OCI-LY1 (cell line): ENCODE measurements around the gene PTPRD.
"Not testable (repeated sequence)": the region's sequence is repeated elsewhere in the genome, so short reads cannot be mapped to it uniquely, and the experiment has no call there.

Experiments used
- H2AFZ ChIP-seq: fragments of 200-600 bp; sonication (generic), shearing (Covaris generic); 2 replicates; pipeline ENCODE4 v1.6.0; 2014; ENCODE audit warnings: antibody characterized with exemption, mild to moderate bottlenecking, low read length
- H3F3A ChIP-seq: fragments of 200-600 bp; sonication (generic), shearing (Covaris generic); 2 replicates; pipeline ENCODE4 v1.6.0; 2014; ENCODE audit warnings: mild to moderate bottlenecking, antibody characterized with exemption, low read length, moderate library complexity; ENCODE audit not compliant: insufficient read depth
- H3K27ac ChIP-seq: fragments of 200-600 bp; sonication (generic); 2 replicates; pipeline ENCODE4 v1.5.1; 2014; ENCODE audit warnings: low read length, mixed run types, mild to moderate bottlenecking, low read depth; ENCODE audit not compliant: poor library complexity, severe bottlenecking
- H3K27me3 ChIP-seq: fragments of 200-600 bp; sonication (generic); 2 replicates; pipeline ENCODE4 v1.6.0; 2014; ENCODE audit warnings: antibody characterized with exemption, mild to moderate bottlenecking, low read length, moderate library complexity; ENCODE audit not compliant: insufficient read depth
- H3K36me3 ChIP-seq: fragments of 200-600 bp; sonication (generic); 2 replicates; pipeline ENCODE4 v1.6.1; 2014; ENCODE audit warnings: mild to moderate bottlenecking, antibody characterized with exemption, low read length, moderate library complexity, mixed read lengths; ENCODE audit not compliant: insufficient read depth
- H3K4me1 ChIP-seq: fragments of 200-600 bp; sonication (generic); 2 replicates; pipeline ENCODE4 v1.5.1; 2014; ENCODE audit warnings: mild to moderate bottlenecking, low read length, moderate library complexity; ENCODE audit not compliant: insufficient read depth, severe bottlenecking
- H3K4me2 ChIP-seq: fragments of 200-600 bp; sonication (generic), shearing (Covaris generic); 2 replicates; pipeline ENCODE4 v1.6.1; 2014; ENCODE audit warnings: low read length
- H3K4me3 ChIP-seq: fragments of 200-600 bp; sonication (generic); 2 replicates; pipeline ENCODE4 v1.5.1; 2014; ENCODE audit warnings: low read length, low read depth, mild to moderate bottlenecking, mixed read lengths; ENCODE audit not compliant: poor library complexity, severe bottlenecking
- H3K79me2 ChIP-seq: fragments of 200-600 bp; shearing (Covaris generic); 2 replicates; pipeline ENCODE4 v1.6.1; 2016; ENCODE audit warnings: mixed run types, low read length, mixed read lengths; ENCODE audit not compliant: insufficient read depth
- H3K9ac ChIP-seq: fragments of 200-600 bp; sonication (generic), shearing (Covaris generic); 2 replicates; pipeline ENCODE4 v1.6.1; 2014; ENCODE audit warnings: mild to moderate bottlenecking, low read length, mixed read lengths
- H3K9me2 ChIP-seq: fragments of 200-600 bp; sonication (generic), shearing (Covaris generic); 2 replicates; pipeline ENCODE4 v1.6.1; 2014; ENCODE audit warnings: low read depth, mild to moderate bottlenecking, low read length, mixed read lengths
- H3K9me3 ChIP-seq: fragments of 200-600 bp; shearing (Covaris generic); 2 replicates; pipeline ENCODE4 v1.6.1; 2014; ENCODE audit warnings: low read length, mixed read lengths
- H4K20me1 ChIP-seq: fragments of 200-600 bp; sonication (generic), shearing (Covaris generic); 2 replicates; pipeline ENCODE4 v1.6.0; 2016; ENCODE audit warnings: mild to moderate bottlenecking, low read length; ENCODE audit not compliant: insufficient read depth
- CTCF ChIP-seq: fragments of 200-600 bp; sonication (generic), shearing (Covaris generic); IDR thresholded peaks from 2 replicates; pipeline ENCODE4 v1.5.1; 2017; ENCODE audit warnings: mild to moderate bottlenecking, antibody characterized with exemption, low read length, moderate library complexity, mixed read lengths
- EZH2 ChIP-seq: fragments of 200-600 bp; sonication (generic), shearing (Covaris generic); IDR thresholded peaks from 2 replicates; pipeline ENCODE4 v1.8.0; 2017; ENCODE audit warnings: borderline replicate concordance, mixed run types, mild to moderate bottlenecking, antibody characterized with exemption, low read length, moderate library complexity, mixed read lengths

Gene PTPRD

GRCh38 chr9:10512144-10512543, 100.7 kb downstream of the PTPRD start:
- Histone ChIP-seq H3K9me3 (no peaks in the 10 kb centered on the region), H3K4me1 (no peaks in the 10 kb centered on the region), H3K4me2 (no peak overlapping the region), H4K20me1 (no peaks in the 10 kb centered on the region), H3K27ac (no peak overlapping the region), H3K36me3 (no peaks in the 10 kb centered on the region), H3K4me3 (no peak overlapping the region), H3K27me3 (no peaks in the 10 kb centered on the region), H3K9ac (no peak overlapping the region), H3F3A (no peaks in the 10 kb centered on the region), H3K9me2 (no peaks in the 10 kb centered on the region), H2AFZ (no peak overlapping the region), H3K79me2 (no peaks in the 10 kb centered on the region)
- no peak for TF ChIP-seq CTCF
- no peak for TF ChIP-seq EZH2

GRCh38 chr9:10488937-10489336, 123.9 kb downstream of the PTPRD start:
- Histone ChIP-seq H3K79me2 (no peaks in the 10 kb centered on the region), H3K9me3 (no peaks in the 10 kb centered on the region), H2AFZ (no peak overlapping the region), H3K27ac (no peak overlapping the region), H4K20me1 (no peaks in the 10 kb centered on the region), H3K4me1 (no peaks in the 10 kb centered on the region), H3K9me2 (no peaks in the 10 kb centered on the region), H3K27me3 (no peaks in the 10 kb centered on the region), H3K4me2 (no peak overlapping the region), H3K9ac (no peak overlapping the region), H3K36me3 (no peaks in the 10 kb centered on the region), H3F3A (no peaks in the 10 kb centered on the region), H3K4me3 (no peak overlapping the region)
- no peak for TF ChIP-seq EZH2
- no peak for TF ChIP-seq CTCF

GRCh38 chr9:10479172-10479571, 133.6 kb downstream of the PTPRD start:
- Histone ChIP-seq H3K27me3 (no peaks in the 10 kb centered on the region), H3F3A (no peaks in the 10 kb centered on the region), H2AFZ (no peak overlapping the region), H3K9me3 (no peaks in the 10 kb centered on the region), H4K20me1 (no peaks in the 10 kb centered on the region), H3K79me2 (no peaks in the 10 kb centered on the region), H3K4me2 (no peak overlapping the region), H3K9ac (no peak overlapping the region), H3K36me3 (no peaks in the 10 kb centered on the region), H3K27ac (no peak overlapping the region), H3K4me3 (no peak overlapping the region), H3K4me1 (no peaks in the 10 kb centered on the region), H3K9me2 (no peaks in the 10 kb centered on the region)
- TF ChIP-seq EZH2 (no peak), CTCF (peak; percentile 45)

- not testable (repeated sequence) for H3K9ac ChIP-seq
These were observed 163.6 kb downstream of the PTPRD start for GRCh38 chr9:10449201-10449617.

More at GRCh38 chr9:10449201-10449617, 163.6 kb downstream of the PTPRD start:
- not testable (repeated sequence) for H3K9me3 ChIP-seq, H3K27me3 ChIP-seq, H4K20me1 ChIP-seq, H2AFZ ChIP-seq, H3K9me2 ChIP-seq, H3K4me3 ChIP-seq, H3K79me2 ChIP-seq, H3F3A ChIP-seq, H3K36me3 ChIP-seq, H3K4me1 ChIP-seq, H3K4me2 ChIP-seq, H3K27ac ChIP-seq
